Tibial nerve (tissue), 4 donors: ENCODE data around the gene BRPF1.

ENCODE experiments used
- CTCF ChIP-seq, 5 experiments: fragments of 200-600 bp in 3 of 5; fragments of 450-650 bp in 2 of 5; sonication (generic) in 3 of 5; IDR thresholded peaks; one replicate each; pipeline ENCODE4 v1.5.1; 2016 to 2019; ENCODE audit warnings: antibody characterized with exemption in 5 of 5, mild to moderate bottlenecking in 3 of 5, moderate library complexity in 2 of 5
- EP300 ChIP-seq, 2 donors: sonication (generic); formaldehyde crosslinking; IDR thresholded peaks; one replicate each; pipeline ENCODE4 v1.6.1; 2017; ENCODE audit warnings: antibody characterized with exemption in 2 of 2, mild to moderate bottlenecking in 1 of 2
- POLR2A ChIP-seq, 2 donors: fragments of 450-650 bp; IDR thresholded peaks; one replicate each; pipeline ENCODE4 v1.6.1; 2017; ENCODE audit warnings: antibody characterized with exemption in 2 of 2, mild to moderate bottlenecking in 2 of 2, moderate library complexity in 2 of 2

GRCh38 chr3:9682096-9682495 is 49.4 kb upstream of the BRPF1 start:
- TF ChIP-seq CTCF (IDR thresholded peaks at IDR 0.05) (no peak), EP300 (IDR thresholded peaks at IDR 0.05) (no peak), POLR2A (IDR thresholded peaks at IDR 0.05) (no peak)
